KOPT-K1 (cell line): ENCODE results near the gene KEAP1.

Experiments used
- H3K27ac ChIP-seq: fragments of 200-600 bp; sonication (generic); 2 replicates; pipeline ENCODE4 v1.5.1; 2016; ENCODE audit warnings: antibody characterized with exemption, mild to moderate bottlenecking, low read depth, low read length; ENCODE audit not compliant: poor library complexity, severe bottlenecking
- H3K36me3 ChIP-seq: fragments of 200-600 bp; sonication (generic); 2 replicates; pipeline ENCODE4 v1.5.1; 2017; ENCODE audit warnings: antibody characterized with exemption, mild to moderate bottlenecking, low read length, moderate library complexity; ENCODE audit not compliant: insufficient read depth
- H3K9me3 ChIP-seq: fragments of 200-600 bp; sonication (generic); 2 replicates; pipeline ENCODE4 v1.5.1; 2017; ENCODE audit warnings: antibody characterized with exemption, low read length, mild to moderate bottlenecking; ENCODE audit not compliant: insufficient read depth, poor library complexity, severe bottlenecking

Gene KEAP1

GRCh38 chr19:10452726-10453618, 50.2 kb downstream of the KEAP1 start:
- no peaks in the 10 kb centered on the region for H3K36me3 ChIP-seq
- H3K9me3 ChIP-seq = no peaks in the 10 kb centered on the region

GRCh38 chr19:10450853-10451609, 52.1 kb downstream of the KEAP1 start:
- Histone ChIP-seq H3K27ac (no peak overlapping the region), H3K9me3 (no peaks in the 10 kb centered on the region), H3K36me3 (no peaks in the 10 kb centered on the region)

More at GRCh38 chr19:10452726-10453618, 50.2 kb downstream of the KEAP1 start:
- H3K27ac ChIP-seq = no peak overlapping the region

- Histone ChIP-seq H3K9me3 (no peaks in the 10 kb centered on the region), H3K27ac (no peak overlapping the region), H3K36me3 (no peaks in the 10 kb centered on the region)
Observed at GRCh38 chr19:10450191-10450852, 52.8 kb downstream of the KEAP1 start.

GRCh38 chr19:10449037-10449436, 54.1 kb downstream of the KEAP1 start:
- H3K36me3 ChIP-seq = no peaks in the 10 kb centered on the region
- no peaks in the 10 kb centered on the region for H3K9me3 ChIP-seq

GRCh38 chr19:10442698-10443097, 60.5 kb downstream of the KEAP1 start:
- Histone ChIP-seq H3K9me3 (no peaks in the 10 kb centered on the region), H3K36me3 (no peaks in the 10 kb centered on the region), H3K27ac (no peak overlapping the region)

More at GRCh38 chr19:10449037-10449436, 54.1 kb downstream of the KEAP1 start:
- H3K27ac ChIP-seq = no peak overlapping the region

GRCh38 chr19:10439588-10439987, 63.6 kb downstream of the KEAP1 start:
- Histone ChIP-seq H3K27ac (no peak overlapping the region), H3K9me3 (no peaks in the 10 kb centered on the region), H3K36me3 (no peaks in the 10 kb centered on the region)
